HCEC 1CT (cell line): ENCODE data around the gene FLNB.

Experiments used
- DNase-seq: peaks from one replicate; pipeline ENCODE4 v3.0.0-alpha.2; 2017

FLNB gene

GRCh38 chr3:58058361-58059263 lies 50.4 kb downstream of the FLNB start:
- DNase-seq: peak; percentile 85

GRCh38 chr3:58059349-58060321 lies 51.4 kb downstream of the FLNB start:
- peak; percentile 98 for DNase-seq

- no peak for DNase-seq
Measured at GRCh38 chr3:58062472-58062871, 54.2 kb downstream of the FLNB start.

- peak; percentile 79 for DNase-seq
Measured at GRCh38 chr3:58063022-58063815, 55.0 kb downstream of the FLNB start.

GRCh38 chr3:58064923-58065638 lies 56.9 kb downstream of the FLNB start:
- DNase-seq: no peak

GRCh38 chr3:58065700-58066167 lies 57.5 kb downstream of the FLNB start:
- DNase-seq: no peak

GRCh38 chr3:58066842-58067241 lies 58.6 kb downstream of the FLNB start:
- DNase-seq: peak; percentile 78

GRCh38 chr3:58068122-58068809 lies 60.0 kb downstream of the FLNB start:
- no peak for DNase-seq

- no peak for DNase-seq
Measured at GRCh38 chr3:58071480-58071971, 63.3 kb downstream of the FLNB start.

- DNase-seq: no peak
Measured at GRCh38 chr3:58072052-58072762, 64.0 kb downstream of the FLNB start.

- DNase-seq: no peak
Measured at GRCh38 chr3:58072763-58073130, 64.5 kb downstream of the FLNB start.

GRCh38 chr3:58073301-58074108 lies 65.3 kb downstream of the FLNB start:
- DNase-seq: no peak

- no peak for DNase-seq
Measured at GRCh38 chr3:58074116-58074715, 66.0 kb downstream of the FLNB start.

GRCh38 chr3:58074997-58075396 lies 66.8 kb downstream of the FLNB start:
- DNase-seq: no peak

GRCh38 chr3:58077596-58078285 lies 69.5 kb downstream of the FLNB start:
- no peak for DNase-seq

GRCh38 chr3:58078610-58079009 lies 70.4 kb downstream of the FLNB start:
- no peak for DNase-seq

- no peak for DNase-seq
Measured at GRCh38 chr3:58079773-58080172, 71.6 kb downstream of the FLNB start.

GRCh38 chr3:58082047-58082446 lies 73.8 kb downstream of the FLNB start:
- DNase-seq: peak; percentile 53
